Esophagus muscularis mucosa (tissue), 4 donors: ENCODE results near the gene KLHL6. TPM values are rescaled to one million over a fixed set of nuclear protein-coding genes. Genes with fewer than 3 reads are reported as not detected.

ENCODE experiments used
- DNase-seq: peaks from one replicate; pipeline ENCODE4 v3.0.0-alpha.2; 2017; ENCODE audit errors: extremely low spot score
- H3K27ac ChIP-seq, 4 donors: fragments of 200-600 bp; sonication (generic); replicated peaks in 1 of 4; 1 replicate in 3 of 4; 2 replicates in 1 of 4; pipeline ENCODE4 v1.5.1; 2016 to 2019; ENCODE audit warnings: mild to moderate bottlenecking in 1 of 4
- H3K27me3 ChIP-seq, 4 donors: fragments of 200-600 bp; sonication (generic); one replicate each; pipeline versions ENCODE4 v1.5.1 to v1.6.0; 2016 to 2019
- H3K36me3 ChIP-seq, 4 donors: fragments of 200-600 bp; sonication (generic); one replicate each; pipeline ENCODE4 v1.5.1; 2016 to 2019
- H3K4me1 ChIP-seq, 4 donors: fragments of 200-600 bp; sonication (generic); one replicate each; pipeline ENCODE4 v1.5.1; 2016 to 2019
- H3K4me3 ChIP-seq, 4 donors: fragments of 200-600 bp; sonication (generic); 1 replicate in 2 of 4; 2 replicates in 2 of 4; pipeline ENCODE4 v1.5.1; 2016 to 2019; ENCODE audit warnings: mild to moderate bottlenecking in 4 of 4, moderate library complexity in 1 of 4
- H3K9me3 ChIP-seq, 4 donors: fragments of 200-600 bp; sonication (generic); 1 replicate in 3 of 4; 2 replicates in 1 of 4; pipeline ENCODE4 v1.5.1; 2016 to 2019
- CTCF ChIP-seq, 3 experiments: fragments of 200-600 bp in 2 of 3; fragments of 450-650 bp in 1 of 3; sonication (generic) in 2 of 3; IDR thresholded peaks; one replicate each; pipeline ENCODE4 v1.5.1; 2017 to 2019; ENCODE audit warnings: antibody characterized with exemption in 3 of 3, mild to moderate bottlenecking in 2 of 3, moderate library complexity in 1 of 3
- EP300 ChIP-seq: sonication (generic); formaldehyde crosslinking; IDR thresholded peaks from one replicate; pipeline ENCODE4 v1.6.1; 2017; ENCODE audit warnings: antibody characterized with exemption
- POLR2A ChIP-seq: fragments of 450-650 bp; IDR thresholded peaks from one replicate; pipeline ENCODE4 v1.6.1; 2017; ENCODE audit warnings: antibody characterized with exemption, moderate library complexity, mild to moderate bottlenecking, low read depth
- POLR2AphosphoS5 ChIP-seq, 2 donors: sonication (generic); formaldehyde crosslinking; IDR thresholded peaks; one replicate each; pipeline ENCODE4 v1.6.1; 2017; ENCODE audit warnings: antibody characterized with exemption in 2 of 2
- WGBS: methylation state at CpG from one replicate; pipeline ENCODE4 v1.1.5; 2018; 5-methylcytosine and 5-hydroxymethylcytosine counted together
- intact Hi-C: fragments of 100-400 bp; cut with DNase I; formaldehyde crosslinking; loops from one replicate; pipeline ENCODE4 v1.15.1; 2023
- total RNA-seq, 4 donors: library from RNA; depleted of rRNA; stranded (reverse); fragments of >200 nt; gene quantifications; one replicate each; pipeline versions ENCODE4 v1.1.0 to v1.2.1, GENCODE V29; 2016

Gene KLHL6
- total RNA-seq, 4 donors from 2014 or later, result 0.71 to 4.1 (median 1.3) TPM

- no peaks in the 10 kb centered on the region for H3K36me3 ChIP-seq
- DNase-seq, result no peak
- intact Hi-C loops, result no loop called here
- no peak overlapping the region for H3K4me3 ChIP-seq
- TF ChIP-seq EP300 (no peak), POLR2AphosphoS5 (IDR thresholded peaks at IDR 0.05) (no peak), POLR2A (no peak), CTCF (IDR thresholded peaks at IDR 0.05) (no peak)
- peaks cover 0 to 10% (median 5%) of the 10 kb centered on the region in 4 donors for H3K4me1 ChIP-seq
- H3K27ac ChIP-seq, result no peak overlapping the region
- H3K9me3 ChIP-seq, result no peaks in the 10 kb centered on the region
- no peaks in the 10 kb centered on the region for H3K27me3 ChIP-seq
- WGBS, result 44% methylated on average over 8 of the region's 8 CpGs
Observed at GRCh38 chr3:183558495-183558894, 3.0 kb upstream of the KLHL6 start.

- Histone ChIP-seq H3K36me3 (no peaks in the 10 kb centered on the region), H3K27ac (no peak overlapping the region), H3K27me3 (no peaks in the 10 kb centered on the region), H3K9me3 (no peaks in the 10 kb centered on the region), H3K4me3 (no peak overlapping the region), H3K4me1 (peaks cover 0 to 3% (median 0%) of the 10 kb centered on the region in 4 donors)
- 92% methylated on average over 5 of the region's 5 CpGs for WGBS
- DNase-seq, result no peak
- TF ChIP-seq POLR2A, result no peak
- TF ChIP-seq POLR2AphosphoS5 (IDR thresholded peaks at IDR 0.05), result no peak
- no peak for TF ChIP-seq EP300
- no peak for TF ChIP-seq CTCF (IDR thresholded peaks at IDR 0.05)
- intact Hi-C loops, result no loop called here
Observed at GRCh38 chr3:183556722-183557121, 1.2 kb upstream of the KLHL6 start.

- peaks cover 0 to 3% (median 0%) of the 10 kb centered on the region in 4 donors for H3K4me1 ChIP-seq
- no peak for DNase-seq
- 60% methylated on average over 1 of the region's 1 CpG for WGBS
- H3K36me3 ChIP-seq, result no peaks in the 10 kb centered on the region
- H3K4me3 ChIP-seq, result peak overlapping the region in 2 of 4 donors; percentile 21 to 35
- H3K27me3 ChIP-seq, result no peaks in the 10 kb centered on the region
- no peaks in the 10 kb centered on the region for H3K9me3 ChIP-seq
- H3K27ac ChIP-seq, result peak overlapping the region in 2 of 4 donors; percentile 15 to 50
- intact Hi-C loops, result no loop called here
- TF ChIP-seq CTCF (IDR thresholded peaks at IDR 0.05), result no peak
- no peak for TF ChIP-seq POLR2AphosphoS5 (IDR thresholded peaks at IDR 0.05)
- TF ChIP-seq POLR2A, result no peak
- no peak for TF ChIP-seq EP300
Observed at GRCh38 chr3:183554377-183554776, 1.1 kb downstream of the KLHL6 start.

GRCh38 chr3:183553334-183554026 lies 2.0 kb downstream of the KLHL6 start:
- DNase-seq, result no peak
- Histone ChIP-seq H3K9me3 (no peaks in the 10 kb centered on the region), H3K27me3 (no peaks in the 10 kb centered on the region), H3K36me3 (no peaks in the 10 kb centered on the region), H3K4me1 (peaks cover 0 to 3% (median 0%) of the 10 kb centered on the region in 4 donors), H3K4me3 (no peak overlapping the region), H3K27ac (no peak overlapping the region)
- intact Hi-C loops, result no loop called here
- TF ChIP-seq POLR2A (no peak), POLR2AphosphoS5 (IDR thresholded peaks at IDR 0.05) (no peak), EP300 (no peak), CTCF (IDR thresholded peaks at IDR 0.05) (no peak)
- 56% methylated on average over 8 of the region's 8 CpGs for WGBS

- peaks cover 0 to 3% (median 0%) of the 10 kb centered on the region in 4 donors for H3K4me1 ChIP-seq
- H3K36me3 ChIP-seq, result no peaks in the 10 kb centered on the region
- WGBS, result 63% methylated on average over 6 of the region's 6 CpGs
- H3K4me3 ChIP-seq, result no peak overlapping the region
- no peak for DNase-seq
- TF ChIP-seq EP300 (no peak), CTCF (IDR thresholded peaks at IDR 0.05) (no peak), POLR2A (no peak), POLR2AphosphoS5 (IDR thresholded peaks at IDR 0.05) (no peak)
- no peak overlapping the region for H3K27ac ChIP-seq
- intact Hi-C loops, result no loop called here
- no peaks in the 10 kb centered on the region for H3K27me3 ChIP-seq
- H3K9me3 ChIP-seq, result no peaks in the 10 kb centered on the region
Observed at GRCh38 chr3:183551930-183552329, 3.6 kb downstream of the KLHL6 start.
